Glutamatergic neuron (in vitro differentiated cells): ENCODE results near the gene CNR2. TPM values are rescaled to one million over a fixed set of nuclear protein-coding genes. Genes with fewer than 3 reads are reported as not detected.
A peak's percentile ranks its signal among the peaks of the same experiment; 100 is the strongest.
"Not testable (repeated sequence)": the region's sequence is repeated elsewhere in the genome, so short reads cannot be mapped to it uniquely, and the experiment has no call there.

Experiments
- DNase-seq: peaks from one replicate; pipeline ENCODE4 v3.0.0; 2022
- H3K27ac Mint-ChIP-seq: one replicate; pipeline ENCODE4 v1.8.0; 2020; ENCODE audit warnings: mild to moderate bottlenecking, mixed read lengths, inconsistent platforms; ENCODE audit not compliant: unreplicated experiment
- H3K27me3 Mint-ChIP-seq: one replicate; pipeline ENCODE4 v1.8.0; 2020; ENCODE audit warnings: mild to moderate bottlenecking, moderate library complexity, mixed read lengths, inconsistent platforms; ENCODE audit not compliant: unreplicated experiment
- H3K36me3 Mint-ChIP-seq: one replicate; pipeline ENCODE4 v1.8.0; 2020; ENCODE audit warnings: mild to moderate bottlenecking, mixed read lengths, inconsistent platforms; ENCODE audit not compliant: unreplicated experiment
- H3K4me1 Mint-ChIP-seq: one replicate; pipeline ENCODE4 v1.8.0; 2020; ENCODE audit warnings: mild to moderate bottlenecking, low read depth, mixed read lengths, inconsistent platforms; ENCODE audit not compliant: unreplicated experiment
- H3K4me3 Mint-ChIP-seq: one replicate; pipeline ENCODE4 v1.8.0; 2020; ENCODE audit warnings: mild to moderate bottlenecking, mixed read lengths, inconsistent platforms; ENCODE audit not compliant: unreplicated experiment
- H3K9me3 Mint-ChIP-seq: one replicate; pipeline ENCODE4 v1.8.0; 2020; ENCODE audit warnings: mild to moderate bottlenecking, moderate library complexity, mixed read lengths, inconsistent platforms; ENCODE audit not compliant: unreplicated experiment
- long read RNA-seq: library from polyadenylated mRNA; unstranded; transcript quantifications from one replicate; pipeline ENCODE4 v2.0.0, GENCODE V29; 2020; ENCODE audit not compliant: unreplicated experiment
- total RNA-seq: library from RNA; stranded (reverse); fragmentation: NEBNext Ultra II Directional; extraction: Animal tissue kit (Norgen Biotek cat#: 25700); gene quantifications from one replicate; pipeline ENCODE4 v1.2.1, GENCODE V29; 2021; ENCODE audit not compliant: unreplicated experiment
- TF ChIP-seq, protein P1 (sequence below): fragments of 200-600 bp; sonication (generic); IDR thresholded peaks from one replicate; pipeline ENCODE4 v1.5.0; 2021; ENCODE audit not compliant: partially characterized antibody, unreplicated experiment

CNR2 gene
- total RNA-seq = not detected
- long read RNA-seq = 0 reads

DNA sequence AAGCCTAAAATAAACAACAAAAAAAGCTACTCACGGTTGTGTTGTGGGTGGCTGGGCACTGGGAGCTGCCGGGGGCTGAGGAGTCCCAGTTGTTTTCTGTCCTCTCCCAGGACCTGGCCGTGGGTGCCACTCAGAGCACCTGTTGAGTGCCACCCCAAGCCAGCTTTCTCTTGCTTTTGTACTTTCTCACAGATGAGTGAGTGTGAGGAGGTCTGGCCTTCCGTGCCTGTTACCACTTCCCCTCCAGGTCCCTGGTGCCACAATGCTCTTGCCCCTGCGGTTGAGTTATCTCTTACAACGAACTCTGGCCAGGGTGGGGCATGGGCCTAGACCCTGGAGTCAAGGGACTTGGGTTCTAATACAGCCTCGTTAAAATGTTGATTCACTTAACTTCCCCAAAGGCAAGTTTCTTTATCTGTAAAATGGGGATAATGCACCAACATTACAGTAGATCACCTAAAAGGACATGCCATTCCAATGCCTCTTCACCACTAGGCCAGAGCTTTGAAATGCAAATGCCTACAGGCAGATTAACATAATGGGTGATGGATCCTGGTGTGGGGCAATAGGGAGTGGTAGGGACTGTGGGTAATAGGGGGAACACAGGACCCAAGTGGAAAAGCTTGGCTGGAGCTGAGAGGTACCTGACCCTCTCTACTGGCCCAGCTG is at the start of gene CNR2:
CNR2 (minus strand) TSS at position 151 of the 669 bp plus-strand sequence. CDS start 37,745 bp downstream, outside the sequence.
- TF ChIP-seq, protein P1, sequence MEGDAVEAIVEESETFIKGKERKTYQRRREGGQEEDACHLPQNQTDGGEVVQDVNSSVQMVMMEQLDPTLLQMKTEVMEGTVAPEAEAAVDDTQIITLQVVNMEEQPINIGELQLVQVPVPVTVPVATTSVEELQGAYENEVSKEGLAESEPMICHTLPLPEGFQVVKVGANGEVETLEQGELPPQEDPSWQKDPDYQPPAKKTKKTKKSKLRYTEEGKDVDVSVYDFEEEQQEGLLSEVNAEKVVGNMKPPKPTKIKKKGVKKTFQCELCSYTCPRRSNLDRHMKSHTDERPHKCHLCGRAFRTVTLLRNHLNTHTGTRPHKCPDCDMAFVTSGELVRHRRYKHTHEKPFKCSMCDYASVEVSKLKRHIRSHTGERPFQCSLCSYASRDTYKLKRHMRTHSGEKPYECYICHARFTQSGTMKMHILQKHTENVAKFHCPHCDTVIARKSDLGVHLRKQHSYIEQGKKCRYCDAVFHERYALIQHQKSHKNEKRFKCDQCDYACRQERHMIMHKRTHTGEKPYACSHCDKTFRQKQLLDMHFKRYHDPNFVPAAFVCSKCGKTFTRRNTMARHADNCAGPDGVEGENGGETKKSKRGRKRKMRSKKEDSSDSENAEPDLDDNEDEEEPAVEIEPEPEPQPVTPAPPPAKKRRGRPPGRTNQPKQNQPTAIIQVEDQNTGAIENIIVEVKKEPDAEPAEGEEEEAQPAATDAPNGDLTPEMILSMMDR = no peak
- Mint-ChIP-seq H3K27ac (no peak within 1 kb of the TSS), H3K4me1 (peaks cover 9% of the 10 kb centered on the region), H3K27me3 (peaks cover 2% of the 10 kb centered on the region), H3K4me3 (no peak within 1 kb of the TSS), H3K9me3 (no peaks in the 10 kb centered on the region), H3K36me3 (no peaks in the 10 kb centered on the region)
- DNase-seq = no peak

- Mint-ChIP-seq H3K9me3 (peaks cover 28% of the 10 kb centered on the region), H3K27ac (peak overlapping the region; percentile 100), H3K4me3 (peak overlapping the region; percentile 95), H3K36me3 (no peaks in the 10 kb centered on the region), H3K4me1 (peaks cover 37% of the 10 kb centered on the region), H3K27me3 (peaks cover 10% of the 10 kb centered on the region)
- TF ChIP-seq, protein P1 = no peak
- no peak for DNase-seq
Observed at GRCh38 chr1:23960291-23961020, 47.3 kb upstream of the CNR2 start.

GRCh38 chr1:23959461-23960290 is 46.5 kb upstream of the CNR2 start, which contains the start of gene PNRC2:
PNRC2 (plus strand) TSS chr1:23959828; CDS start chr1:23961458, 1,630 bp downstream.
- Mint-ChIP-seq H3K9me3 (peaks cover 28% of the 10 kb centered on the region), H3K4me3 (peak within 1 kb of the TSS; percentile 95), H3K36me3 (no peaks in the 10 kb centered on the region), H3K27me3 (peaks cover 10% of the 10 kb centered on the region), H3K4me1 (peaks cover 45% of the 10 kb centered on the region), H3K27ac (peak within 1 kb of the TSS; percentile 100)
- DNase-seq = peak; percentile 98
- TF ChIP-seq, protein P1 = no peak

- Mint-ChIP-seq H3K4me1 (peaks cover 48% of the 10 kb centered on the region), H3K27me3 (peaks cover 10% of the 10 kb centered on the region), H3K4me3 (peak overlapping the region; percentile 95), H3K9me3 (peaks cover 31% of the 10 kb centered on the region), H3K27ac (peak overlapping the region; percentile 100), H3K36me3 (no peaks in the 10 kb centered on the region)
- peak; percentile 76 for DNase-seq
- TF ChIP-seq, protein P1 = no peak
Observed at GRCh38 chr1:23958810-23959460, 45.8 kb upstream of the CNR2 start.

DNA sequence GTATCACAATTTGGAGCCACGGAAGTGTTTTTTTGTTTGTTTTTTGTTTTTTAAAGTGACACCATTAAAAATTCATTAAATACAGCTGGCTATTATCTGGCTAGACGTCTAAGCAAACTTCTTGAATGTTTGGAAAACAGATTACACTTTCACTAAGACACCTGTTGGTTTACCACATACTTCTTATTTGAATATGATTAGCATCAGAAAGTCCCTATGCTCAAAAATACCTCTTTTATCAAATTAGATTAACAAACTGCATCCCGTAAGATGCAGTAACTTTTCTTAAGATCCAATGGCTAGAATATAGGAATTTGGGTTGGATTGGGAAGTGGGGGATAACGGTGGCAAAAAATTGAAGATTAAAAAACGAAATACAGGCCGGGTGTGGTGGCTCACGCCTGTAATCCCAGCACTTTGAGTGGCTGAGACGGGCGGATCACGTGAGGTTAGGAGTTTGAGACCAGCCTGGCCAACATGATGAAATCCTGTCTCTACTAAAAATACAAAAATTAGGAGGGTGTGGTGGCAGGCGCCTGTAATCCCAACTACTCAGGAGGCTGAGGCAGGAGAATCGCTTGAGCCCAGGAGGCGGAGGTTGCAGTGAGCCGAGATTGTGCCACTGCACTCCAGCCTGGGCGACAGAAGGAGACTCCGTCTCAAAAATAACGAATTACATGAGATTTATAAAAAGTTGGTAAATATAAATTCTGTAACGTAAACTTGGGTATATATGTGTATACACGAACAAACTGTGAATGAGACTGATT is 45.1 kb upstream of the CNR2 start:
- not testable (repeated sequence) for DNase-seq, H3K36me3 Mint-ChIP-seq, H3K27me3 Mint-ChIP-seq
- peak overlapping the region; percentile 95 for H3K4me3 Mint-ChIP-seq
- H3K9me3 Mint-ChIP-seq = peaks cover 31% of the 10 kb centered on the region
- H3K4me1 Mint-ChIP-seq = peaks cover 51% of the 10 kb centered on the region
- peak overlapping the region; percentile 100 for H3K27ac Mint-ChIP-seq
